A549 (cell line): ENCODE measurements around the gene SLC22A23.

Experiments
- CBX2 ChIP-seq: fragments of 200-600 bp; sonication (generic); IDR thresholded peaks from 2 replicates; pipeline ENCODE4 v1.6.1; 2016; ENCODE audit warnings: low read depth, mild to moderate bottlenecking, borderline replicate concordance
- CEBPB ChIP-seq, 2 experiments: fragments of >200 bp in 1 of 2; sonication (Bioruptor Twin) in 1 of 2; formaldehyde crosslinking in 1 of 2; IDR thresholded peaks; 2 replicates each; pipeline ENCODE4 v1.6.1; 2012 to 2016
- CTCF ChIP-seq: fragments of >200 bp; sonication (Bioruptor Twin); formaldehyde crosslinking; IDR thresholded peaks from 3 replicates; pipeline ENCODE4 v1.5.1; 2016
- MAFK ChIP-seq: fragments of 450-650 bp; IDR thresholded peaks from 2 replicates; pipeline ENCODE4 v1.6.1; 2014; ENCODE audit not compliant: partially characterized antibody
- MAX ChIP-seq: IDR thresholded peaks from 2 replicates; pipeline ENCODE4 v1.6.1; 2012
- MYC ChIP-seq: IDR thresholded peaks from 2 replicates; pipeline ENCODE4 v1.6.1; 2012; ENCODE audit warnings: mild to moderate bottlenecking, inconsistent platforms, low read length, improper control_type of control experiment, borderline replicate concordance
- POLR2A ChIP-seq: IDR thresholded peaks from 2 replicates; pipeline ENCODE4 v1.6.1; 2012; ENCODE audit warnings: mild to moderate bottlenecking, low read length
- USF2 ChIP-seq: fragments of 450-650 bp; IDR thresholded peaks from 2 replicates; pipeline ENCODE4 v1.6.1; 2014; ENCODE audit warnings: antibody characterized with exemption

- TF ChIP-seq MYC: no peak
- no peak for TF ChIP-seq POLR2A
- no peak for TF ChIP-seq CEBPB (IDR thresholded peaks at IDR 0.05)
- TF ChIP-seq CTCF: no peak
- TF ChIP-seq MAFK: no peak
- no peak for TF ChIP-seq USF2
- no peak for TF ChIP-seq MAX
- no peak for TF ChIP-seq CBX2
These were observed 84.5 kb downstream of the SLC22A23 start for GRCh38 chr6:3372184-3372846.
